HG03159 (cell line): ENCODE measurements around the gene TCERG1L.

Experiments used
- ATAC-seq: cut with Tn5 transposase; IDR thresholded peaks from one replicate; pipeline ENCODE4 v1.9.1; 2021; ENCODE audit warnings: mild to moderate bottlenecking, moderate library complexity; ENCODE audit not compliant: unreplicated experiment

TCERG1L gene

GRCh38 chr10:131272897-131273451 lies 38.5 kb downstream of the TCERG1L start:
- ATAC-seq: no peak

- ATAC-seq: no peak
Measured at GRCh38 chr10:131271966-131272365, 39.6 kb downstream of the TCERG1L start.

DNA sequence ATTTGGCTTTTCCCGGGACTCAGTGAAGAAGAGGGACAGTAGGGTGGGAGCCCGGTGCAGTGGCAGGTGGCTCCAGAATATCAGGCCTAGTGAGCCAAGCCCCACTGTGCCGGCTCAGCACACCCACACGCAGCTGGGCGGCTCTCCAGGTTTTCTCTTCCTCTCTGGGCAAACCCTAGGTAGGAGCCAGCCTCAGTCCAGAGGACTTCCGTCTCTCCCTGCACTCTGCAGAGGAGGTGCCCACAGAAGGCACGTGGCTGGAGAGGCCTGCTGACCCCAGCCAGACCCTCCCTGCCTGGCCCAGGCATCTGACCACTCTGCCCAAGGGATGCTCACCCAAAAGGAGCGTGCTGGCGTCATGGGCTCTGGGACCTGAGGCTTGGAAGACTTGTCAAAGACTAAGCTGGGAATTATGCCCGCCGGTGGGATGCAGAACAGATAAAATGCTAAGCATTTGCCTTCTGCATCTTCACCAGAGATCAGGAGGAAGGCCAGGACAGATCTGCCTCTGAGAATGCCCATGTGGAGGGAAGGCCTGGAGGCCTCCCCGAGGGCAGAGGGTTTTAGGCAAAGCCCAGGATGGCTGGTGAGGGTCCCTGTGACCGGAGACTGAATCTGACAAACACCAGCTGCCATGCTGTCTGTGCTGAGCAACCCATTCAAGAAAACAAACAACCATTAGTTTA lies 40.2 kb downstream of the TCERG1L start:
- no peak for ATAC-seq

GRCh38 chr10:131270461-131271190 lies 40.9 kb downstream of the TCERG1L start:
- ATAC-seq: no peak

DNA sequence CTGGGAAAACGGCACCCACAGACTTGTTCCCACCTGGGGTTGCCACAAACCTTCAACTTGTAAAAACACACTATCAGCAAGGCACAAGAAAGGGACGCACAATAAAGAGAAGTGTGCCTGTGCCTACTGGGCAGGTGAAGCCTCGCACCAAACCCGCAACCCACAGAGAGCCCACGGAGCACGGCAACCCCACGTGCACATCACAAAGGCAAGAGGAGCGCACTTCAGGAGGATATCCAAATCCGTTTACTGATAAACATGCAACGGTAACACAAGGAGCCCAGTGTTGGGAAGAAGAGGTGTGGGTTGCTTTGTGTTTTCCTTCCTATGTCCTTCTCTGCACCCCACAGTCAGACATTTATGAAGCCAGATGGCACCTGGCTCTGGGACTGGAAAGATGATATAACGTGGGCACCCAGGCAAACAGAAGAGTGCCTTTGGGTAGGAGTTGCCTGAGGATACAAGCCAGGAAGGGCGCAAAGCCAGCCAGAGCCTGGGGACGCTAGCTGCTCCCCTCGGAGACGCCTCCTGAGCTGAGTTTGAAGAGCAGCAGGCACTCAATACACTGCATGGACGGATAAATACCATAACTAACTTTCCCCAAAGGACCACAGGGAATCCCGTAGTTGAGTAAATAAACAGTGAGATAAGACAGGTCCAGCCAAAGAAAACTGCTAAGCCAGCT lies 41.6 kb downstream of the TCERG1L start:
- no peak for ATAC-seq

GRCh38 chr10:131267814-131268095 lies 43.8 kb downstream of the TCERG1L start:
- ATAC-seq: no peak

- ATAC-seq: no peak
Measured at GRCh38 chr10:131266936-131267813, 44.3 kb downstream of the TCERG1L start.

DNA sequence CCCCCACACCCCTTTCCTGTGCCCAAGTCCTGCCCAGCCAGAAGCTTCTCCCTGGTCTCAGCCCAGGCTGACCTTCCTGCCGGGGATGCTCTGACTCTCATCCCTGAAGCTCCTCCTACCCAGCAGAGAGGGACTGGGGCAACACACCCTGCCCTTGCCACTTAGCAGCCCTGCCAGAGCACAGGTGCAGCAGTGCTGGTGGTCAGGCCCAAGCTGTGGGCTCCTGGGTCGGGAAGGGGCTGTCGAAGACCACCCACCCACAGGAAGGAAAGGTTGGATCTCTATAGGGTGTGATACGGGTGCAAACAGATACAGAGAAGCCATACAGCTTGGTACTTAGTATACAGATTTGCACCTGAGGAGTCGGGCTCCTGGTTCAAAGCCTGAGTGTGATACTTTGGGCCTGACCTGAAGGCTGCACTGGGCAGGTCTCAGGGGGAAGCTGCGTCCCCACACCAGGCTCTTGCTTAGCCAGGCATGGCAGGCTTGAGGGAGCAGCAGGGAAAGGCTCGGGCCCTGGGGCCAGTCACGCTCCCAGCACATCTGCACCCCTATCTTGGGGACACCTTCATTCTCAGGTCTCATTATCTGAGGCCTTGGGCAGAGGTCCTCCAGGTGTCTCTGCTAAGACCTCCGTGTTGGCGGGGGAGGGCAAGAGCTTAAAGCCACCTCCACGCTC lies 47.3 kb downstream of the TCERG1L start:
- no peak for ATAC-seq

- no peak for ATAC-seq
Measured at GRCh38 chr10:131261890-131262475, 49.5 kb downstream of the TCERG1L start.

GRCh38 chr10:131260452-131261211 lies 50.9 kb downstream of the TCERG1L start:
- no peak for ATAC-seq

- no peak for ATAC-seq
Measured at GRCh38 chr10:131260031-131260430, 51.5 kb downstream of the TCERG1L start.

DNA sequence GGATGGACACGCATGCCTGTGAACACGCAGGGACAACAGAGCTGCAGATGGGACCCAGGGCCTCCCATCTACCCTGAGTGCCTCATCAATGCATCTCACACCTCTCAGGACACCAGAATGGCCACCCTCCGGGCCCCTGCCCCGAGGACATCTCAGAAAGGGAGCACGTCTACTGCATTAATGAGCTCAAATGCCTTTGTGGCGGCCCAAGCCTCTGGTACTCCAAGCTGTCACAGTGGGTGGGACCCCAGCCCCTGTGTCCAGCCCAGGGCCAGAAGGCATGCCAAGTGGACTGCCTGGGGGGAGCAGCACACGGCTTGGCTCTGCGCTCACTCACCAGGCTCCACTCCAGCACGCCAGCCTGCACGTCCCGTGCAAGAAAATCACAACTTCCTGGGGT lies 52.0 kb downstream of the TCERG1L start:
- no peak for ATAC-seq

- ATAC-seq: no peak
Measured at GRCh38 chr10:131258256-131258655, 53.3 kb downstream of the TCERG1L start.

DNA sequence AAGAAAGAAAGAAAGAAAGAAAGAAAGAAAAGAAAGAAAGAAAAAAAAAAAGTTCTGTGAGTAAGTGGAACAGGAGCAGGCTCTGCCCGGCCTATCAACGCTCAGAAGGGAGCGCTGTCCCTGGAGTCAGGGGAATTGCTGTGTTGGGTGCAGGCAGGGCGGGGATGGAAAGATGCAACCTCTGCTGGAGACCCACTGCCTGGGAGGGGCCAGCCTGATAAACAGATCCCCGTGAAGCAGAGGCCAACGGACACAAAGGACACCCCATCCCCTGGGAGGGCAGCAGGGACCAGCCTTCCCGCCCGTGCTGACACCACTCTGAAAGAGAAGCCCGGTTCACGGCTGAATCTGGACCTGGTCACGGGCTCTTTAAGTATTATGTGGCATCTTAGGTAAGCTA lies 54.5 kb downstream of the TCERG1L start:
- ATAC-seq: no peak

GRCh38 chr10:131254859-131255252 lies 56.7 kb downstream of the TCERG1L start:
- no peak for ATAC-seq

DNA sequence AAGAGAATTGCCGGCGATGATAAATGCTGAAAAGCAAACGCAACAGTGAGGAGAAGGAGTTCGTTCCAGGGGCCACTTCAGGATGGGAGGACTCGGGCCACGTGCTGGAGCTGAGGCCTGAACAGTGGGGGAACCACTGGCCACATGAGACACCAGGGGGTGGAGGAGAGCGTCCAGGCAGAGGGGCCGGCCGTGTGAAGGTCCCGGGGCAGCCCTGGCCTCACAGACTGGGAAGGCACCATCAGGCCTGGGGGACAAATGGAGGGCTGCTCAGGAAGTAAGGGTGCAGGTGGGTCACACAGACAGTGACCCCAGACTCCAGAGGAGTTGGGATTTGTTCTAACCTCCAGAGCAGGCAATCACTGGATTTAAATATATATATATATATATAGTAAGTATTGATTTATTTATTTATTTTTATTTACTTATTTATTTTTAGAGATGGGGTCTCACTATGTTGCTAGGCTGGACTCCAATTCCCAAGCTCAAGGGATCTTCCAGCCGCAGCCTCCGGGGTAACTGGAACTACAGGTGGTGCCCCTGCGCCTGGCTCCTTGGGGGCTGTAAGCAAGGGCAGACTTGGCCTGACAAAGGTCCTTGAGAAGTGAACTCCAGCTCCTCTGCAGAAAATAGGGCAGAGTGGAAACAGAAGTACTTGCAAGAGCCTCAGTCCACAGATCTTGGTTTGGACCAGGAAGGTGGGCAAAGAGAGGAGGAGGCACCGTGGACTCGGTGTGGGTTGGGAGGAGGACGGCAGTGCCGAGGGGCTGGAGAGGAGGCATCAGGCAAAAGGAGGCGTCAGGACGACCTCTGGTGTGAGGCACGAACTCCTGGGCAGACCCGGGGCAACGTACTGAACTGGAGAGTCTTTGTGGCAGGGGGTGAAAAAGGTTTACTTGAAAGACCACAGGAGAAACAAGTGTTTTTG lies 57.3 kb downstream of the TCERG1L start:
- ATAC-seq: no peak

DNA sequence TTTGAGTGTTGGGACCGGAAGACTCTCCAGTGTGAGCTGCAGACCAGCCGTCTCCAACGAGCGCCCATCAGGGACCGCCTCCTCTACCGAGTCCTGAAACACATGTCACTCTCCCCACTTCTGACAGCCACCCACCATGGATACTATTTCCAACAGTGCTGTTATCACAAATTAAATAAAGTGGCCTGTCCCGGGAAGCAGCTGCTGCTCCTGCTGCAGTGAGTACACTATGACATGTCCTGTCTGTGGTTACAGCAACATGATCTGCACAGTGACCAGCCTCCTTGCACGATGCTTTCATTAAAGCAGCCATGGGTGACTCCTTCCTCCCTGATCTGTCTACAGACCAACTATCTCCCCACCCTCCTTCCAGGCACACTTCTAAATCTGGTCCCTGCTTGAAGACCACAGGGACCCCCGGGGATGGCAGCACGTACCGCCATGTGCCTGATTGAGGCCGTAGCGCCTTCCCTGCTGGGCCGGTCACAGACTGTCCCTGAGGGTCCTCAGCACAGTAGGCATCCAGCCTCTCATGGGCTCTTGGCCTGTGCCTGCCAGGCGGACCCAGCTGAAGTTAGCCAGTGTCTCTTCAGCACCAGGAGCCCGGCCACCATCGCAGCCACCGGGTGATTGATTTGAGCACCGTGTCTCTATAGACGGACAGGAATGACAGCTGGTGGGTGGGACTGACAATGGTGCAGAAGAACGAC lies 58.8 kb downstream of the TCERG1L start:
- ATAC-seq: no peak

GRCh38 chr10:131251146-131251541 lies 60.4 kb downstream of the TCERG1L start:
- no peak for ATAC-seq
